ENCODE results near the gene DCST1.
"Not testable (repeated sequence)": the region's sequence is repeated elsewhere in the genome, so short reads cannot be mapped to it uniquely, and the experiment has no call there.

DCST1 gene, protein sequence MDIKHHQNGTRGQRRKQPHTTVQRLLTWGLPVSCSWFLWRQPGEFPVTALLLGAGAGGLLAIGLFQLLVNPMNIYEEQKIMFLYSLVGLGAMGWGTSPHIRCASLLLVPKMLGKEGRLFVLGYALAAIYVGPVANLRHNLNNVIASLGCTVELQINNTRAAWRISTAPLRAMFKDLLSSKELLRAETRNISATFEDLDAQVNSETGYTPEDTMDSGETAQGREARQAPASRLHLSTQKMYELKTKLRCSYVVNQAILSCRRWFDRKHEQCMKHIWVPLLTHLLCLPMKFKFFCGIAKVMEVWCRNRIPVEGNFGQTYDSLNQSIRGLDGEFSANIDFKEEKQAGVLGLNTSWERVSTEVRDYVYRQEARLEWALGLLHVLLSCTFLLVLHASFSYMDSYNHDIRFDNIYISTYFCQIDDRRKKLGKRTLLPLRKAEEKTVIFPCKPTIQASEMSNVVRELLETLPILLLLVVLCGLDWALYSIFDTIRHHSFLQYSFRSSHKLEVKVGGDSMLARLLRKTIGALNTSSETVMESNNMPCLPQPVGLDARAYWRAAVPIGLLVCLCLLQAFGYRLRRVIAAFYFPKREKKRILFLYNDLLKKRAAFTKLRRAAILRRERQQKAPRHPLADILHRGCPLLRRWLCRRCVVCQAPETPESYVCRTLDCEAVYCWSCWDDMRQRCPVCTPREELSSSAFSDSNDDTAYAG

DNA sequence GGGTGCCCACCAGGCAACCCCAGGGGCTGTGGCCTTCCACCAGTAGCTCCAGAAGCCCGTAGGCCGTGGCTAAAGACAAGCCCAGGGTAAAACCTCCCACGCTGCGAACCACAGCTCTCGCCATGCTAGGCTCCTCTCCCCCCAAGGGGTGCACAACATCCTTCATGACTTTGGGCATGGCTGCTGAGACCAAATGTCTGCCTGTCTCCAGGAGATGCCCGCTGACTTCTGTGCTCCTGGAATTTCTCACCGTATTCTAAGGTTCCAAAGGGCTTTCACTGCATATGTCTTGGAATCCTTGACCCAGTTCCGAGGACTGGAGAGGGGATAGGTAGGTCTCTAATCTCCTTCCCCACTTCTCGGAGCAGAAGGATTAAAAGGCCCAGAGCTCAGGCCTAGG is at the start of gene DCST1, which contains the start of gene DCST2:
TSS of gene DCST1 (plus strand) at position 301 of the 400 bp plus-strand sequence. CDS start 213 bp downstream, outside the sequence.
TSS of gene DCST2 (minus strand) at position 258 of the 400 bp plus-strand sequence. CDS start at position 178, 80 bp downstream.
- no peaks in the 10 kb centered on the region for H3K27me3 ChIP-seq (ENCODE audit: control insufficient read depth, insufficient read depth, low read length)
- DNase-seq (ENCODE audit: low read depth, low spot score): no peak
- WGBS (ENCODE audit: insufficient coverage, insufficient read length): no CpG with 5 or more reads among the region's 9 CpGs
- no peaks in the 10 kb centered on the region for H3K36me3 ChIP-seq (ENCODE audit: control insufficient read depth, insufficient read depth, low read length)
- H3K9me3 ChIP-seq (ENCODE audit: control insufficient read depth, insufficient read depth, low read length): no peaks in the 10 kb centered on the region
- H3K4me3 ChIP-seq (ENCODE audit: low read length): no peak within 1 kb of the TSS
- no peak within 1 kb of the TSS for H3K27ac ChIP-seq (ENCODE audit: low read length)
- no peaks in the 10 kb centered on the region; the same call in 1 of the 2 replicates for H3K4me1 ChIP-seq (ENCODE audit: control insufficient read depth, insufficient read depth, low read length)

DNA sequence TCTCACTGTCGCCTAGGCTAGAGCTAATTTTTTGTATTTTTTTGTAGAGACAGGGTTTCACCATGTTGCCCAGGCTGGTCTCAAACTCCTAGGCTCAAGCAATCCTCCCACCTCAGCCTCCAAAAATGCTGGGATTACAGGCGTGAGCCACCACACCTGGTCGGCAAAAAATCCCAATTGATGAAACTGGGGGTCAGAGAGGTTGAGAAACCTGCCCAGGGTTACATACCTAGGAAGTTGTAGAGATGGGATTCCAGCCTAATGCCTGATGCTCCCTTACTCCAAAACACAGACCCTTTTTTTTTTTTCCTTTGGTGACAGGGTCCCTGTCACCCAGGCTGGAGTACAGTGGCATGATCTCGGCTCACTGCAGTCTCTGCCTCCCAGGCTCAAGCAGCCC is 46.9 kb upstream of the DCST1 start:
- H3K4me1 ChIP-seq (ENCODE audit: control insufficient read depth, insufficient read depth, low read length); H3K4me3 ChIP-seq (ENCODE audit: low read length); H3K27ac ChIP-seq (ENCODE audit: low read length); DNase-seq (ENCODE audit: low read depth, low spot score); H3K9me3 ChIP-seq (ENCODE audit: control insufficient read depth, insufficient read depth, low read length); H3K27me3 ChIP-seq (ENCODE audit: control insufficient read depth, insufficient read depth, low read length): not testable (repeated sequence)
- WGBS (ENCODE audit: insufficient coverage, insufficient read length): no CpG with 5 or more reads among the region's 4 CpGs
- peaks cover 22% of the 10 kb centered on the region for H3K36me3 ChIP-seq (ENCODE audit: control insufficient read depth, insufficient read depth, low read length)

DNA sequence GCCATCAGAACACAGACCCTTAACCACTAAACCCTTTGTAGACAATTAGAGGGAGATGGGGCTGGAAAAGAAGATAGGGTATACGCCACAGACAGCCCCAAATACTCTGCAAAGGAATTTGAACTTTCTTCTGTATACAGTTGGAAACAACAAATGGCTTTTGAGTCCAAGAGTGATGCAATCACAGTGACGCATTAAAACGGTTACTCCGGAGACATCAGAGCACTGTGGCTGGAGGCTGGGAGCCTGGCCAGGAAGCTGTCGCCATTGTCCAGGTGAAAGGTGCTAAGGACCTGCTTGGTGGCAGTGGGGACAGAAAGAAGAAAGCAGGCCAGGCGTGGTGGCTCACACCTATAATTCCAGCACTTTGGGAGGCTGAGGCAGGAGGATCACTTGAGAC is 46.3 kb upstream of the DCST1 start:
- DNase-seq (ENCODE audit: low read depth, low spot score): no peak
- Histone ChIP-seq H3K36me3 (ENCODE audit: control insufficient read depth, insufficient read depth, low read length) (peaks cover 22% of the 10 kb centered on the region), H3K4me1 (ENCODE audit: control insufficient read depth, insufficient read depth, low read length) (no peaks in the 10 kb centered on the region), H3K27me3 (ENCODE audit: control insufficient read depth, insufficient read depth, low read length) (no peaks in the 10 kb centered on the region), H3K9me3 (ENCODE audit: control insufficient read depth, insufficient read depth, low read length) (no peaks in the 10 kb centered on the region), H3K4me3 (ENCODE audit: low read length) (no peak overlapping the region), H3K27ac (ENCODE audit: low read length) (no peak overlapping the region)
- no CpG with 5 or more reads among the region's 6 CpGs for WGBS (ENCODE audit: insufficient coverage, insufficient read length)

DNA sequence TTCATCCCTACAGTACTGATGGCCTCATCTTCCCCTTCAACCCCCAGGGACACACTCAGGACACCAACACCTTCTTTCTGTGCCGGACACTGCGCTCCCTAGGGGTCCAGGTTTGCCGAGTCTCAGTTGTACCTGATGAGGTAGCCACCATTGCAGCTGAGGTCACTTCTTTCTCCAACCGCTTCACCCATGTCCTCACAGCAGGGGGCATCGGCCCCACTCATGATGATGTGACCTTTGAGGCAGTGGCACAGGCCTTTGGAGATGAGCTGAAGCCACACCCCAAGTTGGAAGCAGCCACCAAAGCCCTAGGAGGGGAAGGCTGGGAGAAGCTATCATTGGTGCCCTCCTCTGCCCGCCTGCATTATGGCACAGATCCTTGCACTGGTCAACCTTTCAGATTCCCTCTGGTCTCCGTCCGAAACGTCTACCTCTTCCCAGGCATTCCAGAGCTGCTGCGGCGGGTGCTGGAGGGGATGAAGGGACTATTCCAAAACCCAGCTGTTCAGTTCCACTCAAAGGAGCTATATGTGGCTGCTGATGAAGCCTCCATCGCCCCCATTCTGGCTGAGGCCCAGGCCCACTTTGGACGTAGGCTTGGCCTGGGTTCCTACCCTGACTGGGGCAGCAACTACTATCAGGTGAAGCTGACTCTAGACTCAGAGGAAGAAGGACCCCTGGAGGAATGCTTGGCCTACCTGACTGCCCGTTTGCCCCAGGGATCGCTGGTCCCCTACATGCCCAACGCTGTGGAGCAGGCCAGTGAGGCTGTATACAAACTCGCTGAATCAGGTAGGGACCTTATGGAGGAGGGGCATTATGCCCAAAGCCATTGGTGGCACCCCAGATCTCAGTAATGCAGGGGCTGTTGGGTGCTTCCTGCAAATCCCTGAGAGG is 45.3 kb upstream of the DCST1 start:
- Histone ChIP-seq H3K36me3 (ENCODE audit: control insufficient read depth, insufficient read depth, low read length) (peaks cover 22% of the 10 kb centered on the region), H3K9me3 (ENCODE audit: control insufficient read depth, insufficient read depth, low read length) (no peaks in the 10 kb centered on the region), H3K27ac (ENCODE audit: low read length) (no peak overlapping the region), H3K4me3 (ENCODE audit: low read length) (no peak overlapping the region), H3K4me1 (ENCODE audit: control insufficient read depth, insufficient read depth, low read length) (no peaks in the 10 kb centered on the region), H3K27me3 (ENCODE audit: control insufficient read depth, insufficient read depth, low read length) (no peaks in the 10 kb centered on the region)
- WGBS (ENCODE audit: insufficient coverage, insufficient read length): no CpG with 5 or more reads among the region's 17 CpGs
- DNase-seq (ENCODE audit: low read depth, low spot score): no peak

DNA sequence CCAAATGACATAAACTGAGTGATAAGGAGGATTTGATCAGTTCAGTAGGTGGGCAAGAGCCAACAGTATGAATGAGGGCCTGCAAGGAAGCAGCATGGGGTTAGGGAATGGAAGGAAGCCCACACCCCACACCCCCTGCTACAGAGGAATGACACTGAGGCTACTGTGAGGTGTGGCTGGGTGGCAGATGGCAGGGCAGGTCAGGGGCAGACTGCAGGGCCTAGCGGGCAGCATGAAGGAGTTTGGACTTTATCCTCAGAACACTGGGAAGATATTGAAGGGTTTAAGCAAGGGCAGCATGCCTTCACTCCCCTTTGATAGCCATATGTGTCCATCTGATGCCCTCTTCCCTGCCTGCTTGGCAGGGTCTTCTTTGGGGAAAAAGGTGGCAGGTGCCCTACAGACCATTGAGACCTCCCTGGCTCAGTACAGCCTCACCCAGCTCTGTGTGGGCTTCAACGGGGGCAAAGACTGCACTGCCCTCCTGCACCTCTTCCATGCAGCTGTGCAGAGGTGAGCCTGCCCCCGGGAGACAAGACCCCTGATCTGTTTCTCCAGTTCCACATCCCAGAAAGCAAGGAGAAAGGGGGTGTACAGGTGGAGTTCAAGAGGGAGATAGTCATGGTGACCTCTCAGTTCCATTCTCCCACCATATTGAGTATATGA is 44.3 kb upstream of the DCST1 start:
- WGBS (ENCODE audit: insufficient coverage, insufficient read length): no CpG with 5 or more reads among the region's 3 CpGs
- Histone ChIP-seq H3K9me3 (ENCODE audit: control insufficient read depth, insufficient read depth, low read length) (no peaks in the 10 kb centered on the region), H3K4me3 (ENCODE audit: low read length) (no peak overlapping the region), H3K27ac (ENCODE audit: low read length) (no peak overlapping the region), H3K27me3 (ENCODE audit: control insufficient read depth, insufficient read depth, low read length) (no peaks in the 10 kb centered on the region), H3K4me1 (ENCODE audit: control insufficient read depth, insufficient read depth, low read length) (no peaks in the 10 kb centered on the region), H3K36me3 (ENCODE audit: control insufficient read depth, insufficient read depth, low read length) (peaks cover 22% of the 10 kb centered on the region)
- DNase-seq (ENCODE audit: low read depth, low spot score): no peak

DNA sequence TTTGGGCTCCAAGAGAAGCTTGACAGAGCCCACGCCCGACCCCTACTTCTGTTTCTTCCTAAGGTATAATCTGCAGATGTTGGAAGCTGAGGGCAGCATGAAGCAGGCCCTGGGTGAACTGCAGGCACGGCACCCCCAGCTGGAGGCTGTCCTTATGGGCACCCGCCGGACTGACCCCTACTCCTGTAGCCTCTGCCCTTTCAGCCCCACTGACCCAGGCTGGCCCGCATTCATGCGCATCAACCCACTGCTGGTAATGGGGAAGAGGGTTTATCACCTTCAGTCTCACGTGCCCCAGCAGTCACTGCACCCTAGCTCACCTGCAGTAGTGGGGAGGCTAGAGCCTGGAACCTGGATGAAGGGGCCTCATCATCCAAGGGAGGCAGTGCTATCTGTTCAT is 43.3 kb upstream of the DCST1 start:
- no peak overlapping the region for H3K4me3 ChIP-seq (ENCODE audit: low read length)
- no CpG with 5 or more reads among the region's 8 CpGs for whole genome bisulfite sequencing (ENCODE audit: insufficient coverage, insufficient read length)
- DNase-seq (ENCODE audit: low read depth, low spot score): no peak
- peaks cover 22% of the 10 kb centered on the region for H3K36me3 ChIP-seq (ENCODE audit: control insufficient read depth, insufficient read depth, low read length)
- H3K9me3 ChIP-seq (ENCODE audit: control insufficient read depth, insufficient read depth, low read length): no peaks in the 10 kb centered on the region
- H3K4me1 ChIP-seq (ENCODE audit: control insufficient read depth, insufficient read depth, low read length): no peaks in the 10 kb centered on the region
- H3K27me3 ChIP-seq (ENCODE audit: control insufficient read depth, insufficient read depth, low read length): no peaks in the 10 kb centered on the region
- H3K27ac ChIP-seq (ENCODE audit: low read length): no peak overlapping the region

DNA sequence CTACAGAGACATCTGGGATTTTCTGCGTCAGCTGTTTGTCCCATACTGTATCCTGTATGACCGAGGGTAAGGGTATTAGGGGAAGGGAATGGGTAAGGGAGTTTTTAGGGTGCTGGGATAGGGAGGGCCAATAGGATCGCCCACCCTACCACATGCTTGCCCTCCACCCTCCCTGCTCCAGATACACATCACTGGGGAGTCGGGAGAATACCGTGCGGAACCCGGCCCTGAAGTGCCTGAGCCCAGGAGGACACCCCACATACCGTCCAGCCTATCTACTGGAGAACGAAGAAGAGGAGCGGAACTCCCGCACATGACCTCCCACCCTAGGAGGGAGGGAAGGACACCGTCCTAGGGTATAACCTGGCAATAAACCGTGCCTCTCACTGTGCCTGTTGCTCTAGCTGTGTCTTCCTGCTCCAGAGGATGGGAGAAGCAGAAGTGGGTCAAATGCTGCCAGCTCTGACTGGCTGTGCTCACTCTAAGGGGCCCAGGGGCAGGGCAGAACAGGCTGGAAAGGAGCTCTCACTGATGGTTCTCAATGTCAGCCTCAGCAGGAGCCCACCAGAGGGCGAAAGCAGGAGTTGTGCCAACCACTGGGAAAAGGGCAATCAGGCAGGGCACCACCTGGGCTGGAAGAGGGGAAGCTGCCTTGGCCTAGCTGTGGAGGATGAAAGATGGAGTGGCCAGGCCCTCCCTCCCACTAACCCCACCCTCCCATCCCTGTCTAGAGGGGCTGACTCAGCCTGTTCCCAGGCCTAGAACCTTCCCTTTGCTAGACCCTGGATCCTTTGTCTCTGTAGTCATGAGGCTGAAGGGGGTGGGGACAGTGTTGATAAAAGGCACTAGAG is 40.7 kb upstream of the DCST1 start:
- DNase-seq (ENCODE audit: low read depth, low spot score): no peak
- Histone ChIP-seq H3K4me3 (ENCODE audit: low read length) (no peak overlapping the region), H3K27me3 (ENCODE audit: control insufficient read depth, insufficient read depth, low read length) (no peaks in the 10 kb centered on the region), H3K27ac (ENCODE audit: low read length) (no peak overlapping the region), H3K36me3 (ENCODE audit: control insufficient read depth, insufficient read depth, low read length) (peaks cover 20% of the 10 kb centered on the region), H3K4me1 (ENCODE audit: control insufficient read depth, insufficient read depth, low read length) (no peaks in the 10 kb centered on the region), H3K9me3 (ENCODE audit: control insufficient read depth, insufficient read depth, low read length) (no peaks in the 10 kb centered on the region)
- WGBS (ENCODE audit: insufficient coverage, insufficient read length): no CpG with 5 or more reads among the region's 14 CpGs

DNA sequence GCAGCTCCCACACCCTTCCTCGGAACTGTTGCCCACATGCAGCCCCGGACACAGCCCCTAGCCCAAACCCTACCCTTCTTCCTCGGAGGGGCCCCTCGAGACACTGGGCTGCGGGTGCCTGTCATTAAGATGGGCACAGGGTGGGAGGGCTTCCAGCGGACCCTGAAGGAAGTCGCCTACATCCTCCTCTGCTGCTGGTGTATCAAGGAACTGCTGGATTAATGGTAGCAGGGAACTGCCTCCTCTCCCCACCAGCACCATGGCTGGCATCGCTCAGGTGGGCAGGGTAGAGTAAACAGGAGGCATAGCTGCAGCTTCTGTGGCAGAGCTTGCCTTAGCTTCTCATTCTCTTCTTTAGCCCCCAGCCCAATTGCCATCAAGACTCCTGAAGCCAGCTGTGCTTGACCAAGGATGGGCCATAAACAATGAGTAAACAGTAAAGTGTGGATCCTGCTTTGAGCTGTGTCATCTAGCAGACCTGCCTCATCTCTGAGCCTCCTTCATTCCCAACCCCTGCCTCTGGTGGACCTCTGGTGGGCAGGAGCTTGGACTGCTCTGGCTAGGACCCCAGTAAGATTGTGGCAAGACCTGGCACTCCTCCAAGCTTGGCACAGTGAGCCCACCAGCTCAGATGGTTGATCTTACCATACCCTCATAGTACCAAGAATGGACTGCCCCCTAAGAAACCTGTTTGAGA is 39.9 kb upstream of the DCST1 start, which contains the start of gene LENEP:
TSS of gene LENEP (plus strand) at position 15 of the 697 bp plus-strand sequence. CDS start at position 37, 22 bp downstream.
- no peak for DNase-seq (ENCODE audit: low read depth, low spot score)
- Histone ChIP-seq H3K4me3 (ENCODE audit: low read length) (no peak within 1 kb of the TSS), H3K4me1 (ENCODE audit: control insufficient read depth, insufficient read depth, low read length) (no peaks in the 10 kb centered on the region), H3K36me3 (ENCODE audit: control insufficient read depth, insufficient read depth, low read length) (peaks cover 12% of the 10 kb centered on the region), H3K9me3 (ENCODE audit: control insufficient read depth, insufficient read depth, low read length) (no peaks in the 10 kb centered on the region), H3K27ac (ENCODE audit: low read length) (no peak within 1 kb of the TSS), H3K27me3 (ENCODE audit: control insufficient read depth, insufficient read depth, low read length) (no peaks in the 10 kb centered on the region)
- no CpG with 5 or more reads among the region's 8 CpGs for whole genome bisulfite sequencing (ENCODE audit: insufficient coverage, insufficient read length)

DNA sequence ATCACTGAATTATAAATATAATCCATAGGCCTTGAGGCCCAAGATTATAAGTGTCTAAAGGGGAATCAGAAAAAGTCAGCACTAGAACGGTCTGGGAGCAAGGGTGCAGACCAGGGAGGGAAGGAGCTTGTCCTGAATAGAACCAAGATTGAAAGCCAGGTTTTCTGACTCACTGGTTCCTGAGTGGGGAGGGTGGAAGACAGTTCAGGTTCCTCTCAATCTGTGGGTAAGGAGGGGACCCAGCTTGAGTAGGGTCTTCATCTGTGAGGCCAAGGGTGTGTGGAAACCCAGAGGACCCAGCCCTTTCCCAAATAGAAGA is 39.4 kb upstream of the DCST1 start:
- WGBS (ENCODE audit: insufficient coverage, insufficient read length): no CpG with 5 or more reads among the region's 1 CpG
- H3K27me3 ChIP-seq (ENCODE audit: control insufficient read depth, insufficient read depth, low read length): no peaks in the 10 kb centered on the region
- DNase-seq (ENCODE audit: low read depth, low spot score): no peak
- H3K27ac ChIP-seq (ENCODE audit: low read length): no peak overlapping the region
- H3K9me3 ChIP-seq (ENCODE audit: control insufficient read depth, insufficient read depth, low read length): no peaks in the 10 kb centered on the region
- no peaks in the 10 kb centered on the region for H3K4me1 ChIP-seq (ENCODE audit: control insufficient read depth, insufficient read depth, low read length)
- H3K36me3 ChIP-seq (ENCODE audit: control insufficient read depth, insufficient read depth, low read length): peaks cover 9% of the 10 kb centered on the region
- H3K4me3 ChIP-seq (ENCODE audit: low read length): no peak overlapping the region

All from iPS DF 6.9 (cell line).